Mesangial cell (primary cell): ENCODE data around the gene ST6GALNAC1. TPM values are rescaled to one million over a fixed set of nuclear protein-coding genes. Genes with fewer than 3 reads are reported as not detected.

Experiments
- total RNA-seq: library from RNA; depleted of rRNA; stranded (reverse); fragments of >200 nt; gene quantifications from 2 replicates; pipeline ENCODE4 v1.2.3, GENCODE V29; 2015

The ST6GALNAC1 gene
- total RNA-seq = 0.25 TPM in 1 of 2 replicates, not detected in the other

GRCh38 chr17:76643553-76644148 lies at the start of gene ST6GALNAC1:
Gene ST6GALNAC1, minus strand, starts transcription at chr17:76643757. Its CDS starts 119 bp downstream, at chr17:76643638.

GRCh38 chr17:76585649-76586593 lies 57.6 kb downstream of the ST6GALNAC1 start, which contains the start of gene ST6GALNAC2:
Gene ST6GALNAC2, minus strand, starts transcription at chr17:76585860. Its CDS starts 52 bp downstream, at chr17:76585808.

Other genes starting within 250 kb of the ST6GALNAC1 start
- gene UBE2O, start 190.6 kb downstream of the ST6GALNAC1 start, total RNA-seq = 14.5 and 21.2 TPM in 2 replicates
- 0.25 TPM in 1 of 2 replicates, not detected in the other for gene AANAT, start 176.2 kb downstream of the ST6GALNAC1 start, total RNA-seq
- 59.3 and 64.5 TPM in 2 replicates for gene RHBDF2, start 142.3 kb downstream of the ST6GALNAC1 start, total RNA-seq
- gene CYGB, start 106.0 kb downstream of the ST6GALNAC1 start, total RNA-seq = 2.8 and 5.3 TPM in 2 replicates
- gene PRCD, start 103.7 kb downstream of the ST6GALNAC1 start, total RNA-seq = 0.33 and 0.38 TPM in 2 replicates
- 0.33 and 6.6 TPM in 2 replicates for gene ST6GALNAC2, start 57.9 kb downstream of the ST6GALNAC1 start, total RNA-seq
- gene MXRA7, start 67.2 kb upstream of the ST6GALNAC1 start, total RNA-seq = 145 and 167 TPM in 2 replicates
- gene JMJD6, start 82.8 kb upstream of the ST6GALNAC1 start, total RNA-seq = 11.7 and 19.6 TPM in 2 replicates
- 33.7 and 38.9 TPM in 2 replicates for gene METTL23, start 83.1 kb upstream of the ST6GALNAC1 start, total RNA-seq
- 227 and 355 TPM in 2 replicates for gene SRSF2, start 93.6 kb upstream of the ST6GALNAC1 start, total RNA-seq
- gene MFSD11, start 94.4 kb upstream of the ST6GALNAC1 start, total RNA-seq = 13.2 and 15.5 TPM in 2 replicates
- gene MGAT5B, start 224.6 kb upstream of the ST6GALNAC1 start, total RNA-seq = 0.33 and 1.5 TPM in 2 replicates